Heart left ventricle (tissue), 13 donors: ENCODE data around the gene PRDM16.

ENCODE experiments used
- POLR2A ChIP-seq, 2 donors: fragments of 450-650 bp; IDR thresholded peaks; one replicate each; pipeline ENCODE4 v1.6.1; 2017; ENCODE audit warnings: antibody characterized with exemption in 2 of 2, mild to moderate bottlenecking in 2 of 2, moderate library complexity in 2 of 2
- TF ChIP-seq, protein P1 (sequence below), 12 donors: fragments of 200-600 bp; sonication (generic) in 4 of 12; IDR thresholded peaks; one replicate each; pipeline versions ENCODE4 v1.5.0 to v1.8.0; 2018 to 2022; ENCODE audit warnings: antibody characterized with exemption in 12 of 12, mild to moderate bottlenecking in 5 of 12
- donor health status: ischemic (EF 13 %, LVEDD 7.1; RV severe dilation, severe dysfunction).
- donor health status: DM: no; HTN: yes; CAD: no.
- donor health status: DM: no; HTN: no; CAD: no.
- donor health status: ischemic (EF 25% LVEDD 6.9; RV normal size, moderate dysfunction).
- donor health status: ischemic (EF 25% LVEDD 5.7; RV mildly dilated, moderate dysfunction).
- donor health status: ischemic (EF 35%, LVEDD 5.7; RV mildly dilated, moderate dysfunction).
- donor health status: nonischemic (EF 11% LVEDD 7.7; RV severe dilation, severe dysfunction).
- donor health status: DM: yes; HTN: yes; CAD: no.
- donor health status: PGD.
- donor health status: ischemic (EF 29% LVEDD 5.4; RV normal size, mild dysfunction).
- donor health status: nonischemic (EF 23%, LVEDD 6.1; RV moderate dilation, normal function).

DNA sequence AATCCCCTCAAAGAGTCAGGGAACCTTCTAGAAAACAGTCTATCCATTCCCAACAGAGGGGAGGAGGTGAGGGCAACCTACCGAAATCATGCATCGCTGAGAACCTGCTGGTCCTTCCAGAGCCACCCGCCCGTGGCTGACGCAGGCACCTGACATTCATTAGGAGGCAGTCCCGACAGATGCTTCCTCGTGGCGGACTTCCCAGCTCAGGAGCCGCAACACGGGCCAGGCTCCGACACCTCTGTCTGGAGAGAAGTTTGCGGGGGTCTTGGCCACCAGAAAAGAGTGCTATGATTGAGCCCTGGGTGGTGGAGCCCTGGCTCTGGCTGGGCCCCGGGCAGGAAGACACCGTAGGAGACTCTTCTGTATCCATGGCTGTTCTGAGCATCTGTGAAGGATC is 299.1 kb downstream of the PRDM16 start:
- TF ChIP-seq POLR2A (IDR thresholded peaks at IDR 0.05) = no peak
- TF ChIP-seq, protein P1, sequence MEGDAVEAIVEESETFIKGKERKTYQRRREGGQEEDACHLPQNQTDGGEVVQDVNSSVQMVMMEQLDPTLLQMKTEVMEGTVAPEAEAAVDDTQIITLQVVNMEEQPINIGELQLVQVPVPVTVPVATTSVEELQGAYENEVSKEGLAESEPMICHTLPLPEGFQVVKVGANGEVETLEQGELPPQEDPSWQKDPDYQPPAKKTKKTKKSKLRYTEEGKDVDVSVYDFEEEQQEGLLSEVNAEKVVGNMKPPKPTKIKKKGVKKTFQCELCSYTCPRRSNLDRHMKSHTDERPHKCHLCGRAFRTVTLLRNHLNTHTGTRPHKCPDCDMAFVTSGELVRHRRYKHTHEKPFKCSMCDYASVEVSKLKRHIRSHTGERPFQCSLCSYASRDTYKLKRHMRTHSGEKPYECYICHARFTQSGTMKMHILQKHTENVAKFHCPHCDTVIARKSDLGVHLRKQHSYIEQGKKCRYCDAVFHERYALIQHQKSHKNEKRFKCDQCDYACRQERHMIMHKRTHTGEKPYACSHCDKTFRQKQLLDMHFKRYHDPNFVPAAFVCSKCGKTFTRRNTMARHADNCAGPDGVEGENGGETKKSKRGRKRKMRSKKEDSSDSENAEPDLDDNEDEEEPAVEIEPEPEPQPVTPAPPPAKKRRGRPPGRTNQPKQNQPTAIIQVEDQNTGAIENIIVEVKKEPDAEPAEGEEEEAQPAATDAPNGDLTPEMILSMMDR (IDR thresholded peaks at IDR 0.05) = no peak
